Measurements from ENCODE around the gene TNRC6A. TPM values are rescaled to one million over a fixed set of nuclear protein-coding genes. Genes with fewer than 3 reads are reported as not detected.

Gene TNRC6A
- total RNA-seq, 4 donors from 2014 or later = 45.8 to 70.7 (median 57.4) TPM

- no peak for DNase-seq
- H3K9me3 ChIP-seq = no peaks in the 10 kb centered on the region
- intact Hi-C loops (cut with DNase I) = no loop called here
- H3K4me1 ChIP-seq = peaks cover 26 to 44% of the 10 kb centered on the region in 2 donors
- H3K36me3 ChIP-seq = no peaks in the 10 kb centered on the region
- H3K27ac ChIP-seq = no peak overlapping the region
- no peak overlapping the region for H3K4me3 ChIP-seq (replicated peaks in 1 of 3)
- TF ChIP-seq POLR2A (IDR thresholded peaks at IDR 0.05) (no peak), CTCF (IDR thresholded peaks at IDR 0.05) (no peak)
- no peaks in the 10 kb centered on the region for H3K27me3 ChIP-seq
Observed at GRCh38 chr16:24753000-24753399, 23.5 kb downstream of the TNRC6A start.

GRCh38 chr16:24753437-24753836 is 24.0 kb downstream of the TNRC6A start:
- no peak overlapping the region for H3K4me3 ChIP-seq (replicated peaks in 1 of 3)
- H3K4me1 ChIP-seq = peaks cover 23 to 39% of the 10 kb centered on the region in 2 donors
- intact Hi-C loops (cut with DNase I) = no loop called here
- H3K9me3 ChIP-seq = no peaks in the 10 kb centered on the region
- no peaks in the 10 kb centered on the region for H3K27me3 ChIP-seq
- H3K36me3 ChIP-seq = peaks cover 0 to 3% of the 10 kb centered on the region in 2 donors
- TF ChIP-seq POLR2A (IDR thresholded peaks at IDR 0.05) (no peak), CTCF (IDR thresholded peaks at IDR 0.05) (no peak)
- 91 to 92% methylated on average over 3 of the region's 3 CpGs for WGBS, 2 donors
- no peak overlapping the region for H3K27ac ChIP-seq
- no peak for DNase-seq

GRCh38 chr16:24754543-24754942 is 25.1 kb downstream of the TNRC6A start:
- Histone ChIP-seq H3K27ac (no peak overlapping the region), H3K4me1 (peaks cover 12 to 28% of the 10 kb centered on the region in 2 donors), H3K36me3 (peaks cover 0 to 7% of the 10 kb centered on the region in 2 donors), H3K9me3 (no peaks in the 10 kb centered on the region), H3K4me3 (replicated peaks in 1 of 3) (no peak overlapping the region), H3K27me3 (no peaks in the 10 kb centered on the region)
- 87 to 90% methylated on average over 2 of the region's 2 CpGs for WGBS, 2 donors
- no peak for DNase-seq
- TF ChIP-seq POLR2A (IDR thresholded peaks at IDR 0.05) (no peak), CTCF (IDR thresholded peaks at IDR 0.05) (no peak)
- intact Hi-C loops (cut with DNase I) = no loop called here

DNA sequence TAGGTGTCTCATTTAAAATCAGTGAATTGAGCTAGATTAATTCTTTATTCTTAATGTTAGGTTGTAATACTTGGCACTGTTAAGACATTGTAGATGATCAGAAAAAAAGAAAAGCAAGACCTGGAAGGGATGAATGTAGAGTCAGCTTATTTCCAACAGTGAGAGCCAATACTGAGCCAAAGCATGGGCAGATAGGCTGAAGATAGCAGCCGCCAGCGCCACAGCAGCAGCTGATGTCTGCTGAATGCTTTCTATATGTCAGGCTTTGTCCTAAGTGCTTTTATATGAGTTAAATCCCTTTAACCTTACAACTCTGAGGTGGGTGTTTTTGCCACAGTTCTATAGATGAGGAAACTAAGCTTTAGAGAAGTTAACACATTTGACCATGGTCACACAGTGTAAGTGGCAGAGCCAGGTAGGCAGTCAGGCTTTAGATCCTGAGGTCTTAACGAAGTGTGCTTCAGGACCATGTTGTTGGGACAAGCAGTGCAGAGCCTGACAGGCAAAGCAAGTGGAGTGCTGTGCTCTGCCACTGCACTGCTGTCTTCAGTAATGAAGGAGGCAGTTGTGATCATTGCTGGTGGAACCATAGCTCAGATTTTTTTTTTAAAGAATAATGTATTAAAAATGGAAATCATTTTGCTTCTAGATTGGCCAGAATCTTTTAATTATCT is 25.9 kb downstream of the TNRC6A start:
- H3K27me3 ChIP-seq = no peaks in the 10 kb centered on the region
- intact Hi-C loops (cut with DNase I) = no loop called here
- no peak overlapping the region for H3K4me3 ChIP-seq (replicated peaks in 1 of 3)
- H3K36me3 ChIP-seq = peaks cover 0 to 7% of the 10 kb centered on the region in 2 donors
- no peak overlapping the region for H3K27ac ChIP-seq
- H3K9me3 ChIP-seq = no peaks in the 10 kb centered on the region
- 76 to 89% methylated on average over 3 of the region's 3 CpGs for WGBS, 2 donors
- H3K4me1 ChIP-seq = peaks cover 12 to 23% of the 10 kb centered on the region in 2 donors
- TF ChIP-seq POLR2A (IDR thresholded peaks at IDR 0.05) = no peak
- TF ChIP-seq CTCF (IDR thresholded peaks at IDR 0.05) = no peak
- peak; percentile 27 to 38 for DNase-seq

- TF ChIP-seq POLR2A (IDR thresholded peaks at IDR 0.05) (no peak), CTCF (IDR thresholded peaks at IDR 0.05) (no peak)
- 96 to 97% methylated on average over 2 of the region's 2 CpGs for WGBS, 2 donors
- intact Hi-C loops (cut with DNase I) = no loop called here
Observed at GRCh38 chr16:24758373-24758772, 28.9 kb downstream of the TNRC6A start.

More at GRCh38 chr16:24758373-24758772, 28.9 kb downstream of the TNRC6A start:
- H3K9me3 ChIP-seq = no peaks in the 10 kb centered on the region
- no peak overlapping the region for H3K27ac ChIP-seq
- no peak for DNase-seq
- peaks cover 0 to 7% of the 10 kb centered on the region in 2 donors for H3K36me3 ChIP-seq
- no peaks in the 10 kb centered on the region for H3K27me3 ChIP-seq
- H3K4me1 ChIP-seq = peaks cover 0 to 6% of the 10 kb centered on the region in 2 donors
- no peak overlapping the region for H3K4me3 ChIP-seq (replicated peaks in 1 of 3)
